ENCODE measurements around the gene BARX2.

DNA sequence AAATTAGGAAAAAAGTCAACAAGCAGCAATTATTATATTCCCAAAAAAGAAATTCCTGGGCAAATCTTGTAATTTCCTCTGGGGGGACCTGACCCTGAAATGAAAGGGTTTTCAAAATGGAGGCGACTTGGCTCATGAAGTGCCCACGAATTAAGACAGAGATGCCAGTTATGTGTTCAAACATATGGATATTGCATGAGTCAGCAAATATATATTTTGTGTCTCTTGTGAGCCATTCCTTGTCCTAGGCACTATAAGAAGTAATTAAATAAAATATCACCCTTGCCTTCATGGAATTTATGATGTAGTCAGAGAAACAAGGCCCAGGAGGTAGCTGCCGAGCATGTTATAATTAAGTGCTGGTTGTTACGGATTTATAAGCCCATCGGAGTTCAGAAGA lies 68.6 kb downstream of the BARX2 start:
- TF ChIP-seq, protein P1, sequence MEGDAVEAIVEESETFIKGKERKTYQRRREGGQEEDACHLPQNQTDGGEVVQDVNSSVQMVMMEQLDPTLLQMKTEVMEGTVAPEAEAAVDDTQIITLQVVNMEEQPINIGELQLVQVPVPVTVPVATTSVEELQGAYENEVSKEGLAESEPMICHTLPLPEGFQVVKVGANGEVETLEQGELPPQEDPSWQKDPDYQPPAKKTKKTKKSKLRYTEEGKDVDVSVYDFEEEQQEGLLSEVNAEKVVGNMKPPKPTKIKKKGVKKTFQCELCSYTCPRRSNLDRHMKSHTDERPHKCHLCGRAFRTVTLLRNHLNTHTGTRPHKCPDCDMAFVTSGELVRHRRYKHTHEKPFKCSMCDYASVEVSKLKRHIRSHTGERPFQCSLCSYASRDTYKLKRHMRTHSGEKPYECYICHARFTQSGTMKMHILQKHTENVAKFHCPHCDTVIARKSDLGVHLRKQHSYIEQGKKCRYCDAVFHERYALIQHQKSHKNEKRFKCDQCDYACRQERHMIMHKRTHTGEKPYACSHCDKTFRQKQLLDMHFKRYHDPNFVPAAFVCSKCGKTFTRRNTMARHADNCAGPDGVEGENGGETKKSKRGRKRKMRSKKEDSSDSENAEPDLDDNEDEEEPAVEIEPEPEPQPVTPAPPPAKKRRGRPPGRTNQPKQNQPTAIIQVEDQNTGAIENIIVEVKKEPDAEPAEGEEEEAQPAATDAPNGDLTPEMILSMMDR (IDR thresholded peaks at IDR 0.05) = no peak
- TF ChIP-seq EZH2 (IDR thresholded peaks at IDR 0.05; ENCODE audit: borderline replicate concordance, insufficient read depth, low read depth, low read length, poor library complexity, severe bottlenecking) = no peak
